ENCODE results near the gene CDC42SE2.
"Not testable (repeated sequence)": the region's sequence is repeated elsewhere in the genome, so short reads cannot be mapped to it uniquely, and the experiment has no call there.

Gene CDC42SE2

DNA sequence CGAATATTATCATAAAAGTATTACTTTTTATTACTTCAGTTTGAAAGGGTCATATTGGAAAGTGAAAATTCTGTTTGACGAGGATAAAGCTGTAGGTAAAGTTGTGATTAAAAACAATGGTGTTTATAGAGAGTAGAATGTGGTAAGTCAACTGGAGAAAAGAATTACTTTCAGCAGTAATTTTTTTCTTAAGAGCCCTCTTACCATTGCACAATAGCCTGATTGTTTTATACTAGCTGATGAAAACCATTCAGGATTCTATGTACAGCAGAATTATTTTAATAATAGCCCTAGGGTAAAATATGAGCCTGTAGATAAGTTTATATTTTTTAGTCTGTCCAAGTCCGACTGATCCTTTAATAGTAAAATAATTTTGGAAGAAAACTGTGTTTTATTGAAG is 16.6 kb downstream of the CDC42SE2 start:
- no peak for DNase-seq

DNA sequence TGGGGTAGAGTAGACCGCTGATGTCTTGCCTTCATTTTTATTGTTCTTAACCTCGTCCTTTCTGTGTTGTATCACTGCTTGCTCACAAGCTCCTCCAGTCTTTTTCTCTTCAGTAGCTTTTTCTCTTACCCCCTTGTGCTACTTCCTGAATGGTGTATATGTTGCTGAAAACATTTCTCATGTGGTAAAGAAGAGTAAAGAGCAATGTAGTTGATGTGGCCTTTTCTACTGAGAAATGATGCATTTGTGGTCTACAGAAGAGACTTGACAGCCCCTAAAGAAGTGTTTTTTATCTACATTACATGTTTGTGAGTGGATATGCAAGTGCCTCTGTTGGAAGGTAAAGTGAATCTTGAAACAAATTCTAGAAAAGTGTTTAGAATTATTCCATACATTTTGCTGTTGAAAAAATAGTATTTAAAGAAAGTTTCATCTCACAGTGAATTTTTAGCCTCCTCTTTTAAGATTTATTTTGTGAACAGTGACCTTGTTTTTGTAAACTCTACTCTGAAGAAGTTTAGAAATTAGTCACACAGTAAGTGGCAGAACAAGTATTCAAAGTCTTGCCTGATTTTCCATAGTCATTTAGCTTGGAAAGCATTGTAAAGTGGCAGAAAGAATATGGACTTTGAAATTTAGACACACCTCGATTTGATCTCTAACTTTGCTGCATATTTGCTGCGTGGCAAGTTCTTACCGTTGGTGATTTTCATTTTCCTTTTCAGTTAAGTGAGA is 17.4 kb downstream of the CDC42SE2 start:
- no peak for DNase-seq

DNA sequence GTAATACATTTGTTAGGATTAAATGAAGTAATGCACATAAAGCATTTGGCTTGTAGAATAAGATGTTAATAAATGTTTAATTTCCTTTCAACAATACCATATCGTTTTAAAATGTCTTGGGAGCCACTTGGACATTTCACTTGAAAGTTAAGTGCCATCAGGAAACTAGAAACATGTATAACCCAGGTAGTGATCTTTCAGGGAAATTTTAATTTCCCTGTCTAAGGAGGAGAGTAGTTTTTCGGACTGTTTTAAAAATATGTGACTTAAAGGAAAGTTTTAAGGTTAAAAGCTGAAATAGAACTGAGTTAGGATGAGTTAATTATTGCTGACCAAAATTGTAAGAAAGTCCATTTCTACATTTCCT is 18.0 kb downstream of the CDC42SE2 start:
- DNase-seq, result no peak

DNA sequence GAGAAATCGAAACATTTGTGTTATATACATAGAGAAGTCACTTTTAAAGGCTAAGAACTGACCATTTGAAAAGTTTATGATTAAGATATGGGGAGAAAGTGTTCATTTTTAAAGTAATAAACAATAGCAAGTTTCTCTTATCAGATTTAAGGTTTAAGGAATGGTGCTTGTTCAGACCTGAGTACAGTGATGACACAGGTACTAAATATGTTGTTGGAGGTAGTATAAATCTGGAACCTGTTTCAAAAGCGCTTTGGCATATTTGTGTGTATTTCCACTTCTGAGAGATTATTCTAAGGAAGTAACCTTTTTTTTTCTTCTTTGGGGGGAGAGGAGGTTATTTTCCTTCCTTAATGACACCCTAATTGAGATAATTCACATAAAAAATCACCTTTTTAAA is 18.4 kb downstream of the CDC42SE2 start:
- no peak for DNase-seq

DNA sequence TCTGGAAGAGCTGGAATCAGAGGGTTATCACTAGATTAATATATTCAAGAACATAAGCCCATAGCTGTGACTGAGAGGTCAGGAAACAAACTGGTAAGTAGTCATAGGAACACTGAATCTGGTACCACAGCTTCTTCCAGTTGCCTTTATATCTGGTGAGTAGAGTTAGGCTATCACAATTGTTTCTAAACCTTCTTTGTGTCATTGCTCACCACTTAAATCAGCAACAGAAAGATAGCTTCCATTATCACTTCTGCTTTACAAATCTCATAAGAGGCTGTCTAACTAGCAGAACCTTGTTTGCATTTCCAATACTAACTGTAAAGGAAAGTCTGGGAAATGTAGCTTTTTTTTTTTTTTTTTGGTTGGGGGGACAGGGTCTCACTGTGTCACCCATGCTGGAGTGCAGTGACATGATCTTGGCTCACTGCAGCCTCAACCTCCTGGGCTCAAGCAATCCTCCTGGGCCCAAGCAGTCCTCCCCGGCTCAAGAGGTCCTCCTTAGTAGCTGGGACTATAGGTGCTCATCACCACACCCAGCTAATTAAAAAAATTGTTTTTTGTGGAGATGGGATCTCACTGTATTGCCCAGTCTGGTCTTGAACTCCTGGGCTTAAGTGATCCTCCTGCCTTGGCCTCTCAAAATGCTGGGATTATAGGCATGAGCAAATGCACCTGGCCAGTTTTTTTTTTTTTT is 22.0 kb downstream of the CDC42SE2 start:
- no peak for DNase-seq

DNA sequence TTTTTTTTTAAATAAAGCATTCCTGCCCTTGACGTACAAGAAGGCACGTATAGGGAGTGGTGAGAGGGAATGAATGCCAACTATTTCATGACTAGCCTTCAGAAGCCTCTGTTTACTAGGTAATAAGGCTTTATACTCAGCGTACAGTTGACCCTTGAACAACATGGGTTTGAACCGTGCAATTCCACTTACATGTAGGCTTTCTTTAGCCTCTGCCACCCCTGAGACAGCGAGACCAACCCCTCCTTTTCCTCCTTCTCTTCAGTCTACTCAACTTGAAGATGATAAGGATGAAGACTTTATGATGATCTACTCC is 22.5 kb downstream of the CDC42SE2 start:
- no peak for DNase-seq

DNA sequence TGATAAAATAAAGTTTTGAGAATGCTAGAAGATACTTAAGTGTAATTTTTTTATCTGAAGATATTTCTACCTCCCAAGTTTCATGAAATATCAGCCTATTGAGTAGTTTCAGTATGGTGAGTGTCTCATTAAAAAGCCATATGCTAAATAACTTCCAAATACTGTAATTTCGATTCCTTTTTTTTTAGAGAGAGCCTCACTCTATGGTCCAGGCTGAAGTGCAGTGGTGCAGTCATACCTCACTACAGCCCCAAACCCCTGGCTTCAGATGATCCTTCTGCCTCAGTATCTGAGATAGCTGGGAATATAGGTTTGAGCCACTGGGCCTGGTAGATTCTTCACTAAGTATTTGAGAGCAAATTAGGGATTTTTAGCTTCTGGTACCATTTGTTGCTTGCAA is 24.5 kb downstream of the CDC42SE2 start:
- DNase-seq, result no peak

DNA sequence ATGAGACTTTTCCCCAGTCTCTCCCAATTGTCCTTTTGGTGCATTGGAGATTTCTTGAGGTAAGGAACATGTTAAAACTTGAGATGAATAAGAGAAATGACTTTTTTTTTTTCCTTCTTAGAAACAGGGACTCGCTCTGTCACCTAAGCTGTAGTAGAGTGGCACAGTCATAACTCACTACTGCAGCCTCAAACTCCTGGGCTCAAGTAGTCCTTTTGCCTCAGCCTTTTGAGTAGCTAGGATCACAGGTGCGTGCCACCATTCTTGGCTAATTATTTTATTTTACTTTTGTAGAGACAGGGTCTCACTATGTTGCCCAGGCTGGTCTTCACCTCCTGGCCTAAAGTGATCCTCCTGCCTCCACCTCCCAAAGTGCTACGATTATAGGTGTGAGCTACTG is 25.9 kb downstream of the CDC42SE2 start:
- no peak for DNase-seq

DNA sequence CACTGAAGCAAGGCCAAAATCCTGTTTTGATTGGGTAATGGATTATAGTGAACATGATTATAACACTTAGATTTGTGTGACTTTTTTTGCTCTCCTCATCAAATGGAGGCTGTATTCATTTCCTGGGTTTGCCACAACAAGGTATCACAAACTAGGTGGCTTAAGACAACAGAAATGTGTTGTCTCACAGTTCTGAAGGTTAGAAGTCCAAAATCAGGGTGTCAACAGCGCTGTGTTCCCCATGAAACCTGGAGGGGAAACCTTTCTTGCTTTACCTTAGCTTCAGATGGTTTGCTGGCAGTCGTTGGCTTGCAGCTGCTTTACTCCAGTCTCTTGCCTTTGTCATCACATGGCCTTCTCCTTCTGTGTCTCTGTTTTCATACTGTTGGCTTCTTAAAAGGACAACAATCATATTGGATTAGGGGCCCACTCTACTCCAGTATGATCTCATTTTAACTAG is 32.4 kb downstream of the CDC42SE2 start:
- no peak for DNase-seq

DNA sequence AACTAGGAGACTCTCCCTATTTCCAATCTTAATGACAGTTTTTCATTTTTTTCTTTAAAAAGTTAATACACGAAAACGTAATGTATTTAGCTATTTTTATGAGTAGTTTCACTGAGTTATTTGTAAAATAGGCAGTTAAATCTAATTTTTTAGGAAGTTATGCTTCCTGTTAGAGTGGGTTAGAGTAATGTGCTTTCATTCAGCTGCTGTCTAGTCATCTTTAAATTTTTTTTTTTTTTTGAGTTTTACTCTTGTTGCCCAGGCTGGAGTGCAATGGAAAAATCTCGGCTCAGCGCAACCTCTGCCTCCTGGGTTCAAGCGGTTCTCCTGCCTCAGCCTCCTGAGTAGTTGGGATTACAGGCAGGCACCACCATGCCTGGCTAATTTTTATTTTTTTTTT is 34.0 kb downstream of the CDC42SE2 start:
- no peak for DNase-seq

DNA sequence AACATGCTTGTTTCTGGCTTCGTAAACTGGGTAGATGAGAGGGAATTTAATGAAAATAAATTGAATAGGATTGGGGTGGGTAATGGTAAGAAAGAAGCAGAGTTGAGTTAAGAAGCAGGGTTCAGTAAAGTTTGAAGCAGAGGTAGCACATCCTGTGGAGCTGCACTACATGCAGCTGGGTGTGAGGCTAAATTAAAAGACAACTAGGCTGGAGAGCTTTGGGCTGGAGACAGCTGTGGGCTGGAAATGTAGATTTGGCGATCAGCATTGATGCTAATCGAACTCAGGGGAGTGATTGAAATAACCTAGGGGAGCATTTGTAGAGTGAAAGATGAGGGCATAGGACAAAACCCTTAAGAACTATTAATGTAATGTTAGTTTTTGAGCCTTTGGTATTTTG is 35.6 kb downstream of the CDC42SE2 start:
- no peak for DNase-seq

DNA sequence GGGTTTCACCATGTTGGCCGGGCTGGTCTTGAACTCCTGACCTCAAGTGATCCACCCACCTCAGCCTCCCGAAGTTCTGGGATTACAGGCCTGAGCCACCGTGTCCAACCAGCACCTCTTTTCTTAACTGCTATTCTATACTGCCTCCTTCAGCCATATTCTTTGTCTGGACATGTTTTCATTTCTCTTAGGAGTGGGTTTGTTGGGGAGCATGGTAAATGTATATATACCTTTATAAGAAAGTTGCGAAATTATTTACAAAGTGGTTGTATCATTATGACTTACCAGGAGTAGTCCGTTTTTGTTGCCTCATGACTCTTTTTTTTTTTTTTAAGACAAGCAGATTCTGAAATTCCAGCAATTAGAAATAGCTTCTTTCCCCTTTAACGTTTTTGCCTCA is 38.7 kb downstream of the CDC42SE2 start:
- DNase-seq, result no peak

DNA sequence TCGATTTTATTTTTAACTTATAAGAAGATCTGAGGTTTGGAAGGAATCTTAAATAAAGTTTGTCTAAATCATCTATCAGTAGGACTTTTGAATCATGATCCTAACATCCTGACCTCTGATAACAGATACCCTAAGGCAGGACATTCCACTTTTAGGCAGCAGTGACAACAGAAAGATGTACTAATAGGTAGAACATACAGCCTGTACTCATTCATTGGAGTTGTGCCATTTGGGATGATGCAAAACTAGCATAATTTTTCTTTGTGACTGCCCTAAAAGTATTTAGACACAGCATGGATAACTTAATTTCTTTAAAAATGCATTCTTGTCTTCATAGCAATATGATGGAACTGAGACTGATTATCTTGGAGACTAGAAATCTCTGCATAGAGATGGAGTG is 39.7 kb downstream of the CDC42SE2 start:
- no peak for DNase-seq

DNA sequence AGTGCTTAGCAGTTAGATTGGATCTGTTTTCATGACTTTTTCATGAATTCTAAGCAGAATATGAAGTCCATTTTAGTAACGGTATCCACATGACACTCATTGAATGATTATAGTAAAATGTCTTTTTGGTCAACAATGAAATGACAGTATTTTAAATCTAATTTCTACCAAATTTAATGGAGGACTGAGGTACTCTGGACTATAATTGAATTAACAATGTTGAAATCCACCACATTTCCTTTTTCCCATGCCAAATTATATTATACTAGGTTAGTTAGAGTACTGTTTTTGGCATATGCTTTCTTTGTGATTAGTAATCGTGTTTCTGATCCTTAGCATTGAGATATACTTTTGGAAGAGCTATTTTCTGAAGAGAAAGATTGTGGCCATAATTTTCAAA is 40.6 kb downstream of the CDC42SE2 start:
- DNase-seq, result no peak

DNA sequence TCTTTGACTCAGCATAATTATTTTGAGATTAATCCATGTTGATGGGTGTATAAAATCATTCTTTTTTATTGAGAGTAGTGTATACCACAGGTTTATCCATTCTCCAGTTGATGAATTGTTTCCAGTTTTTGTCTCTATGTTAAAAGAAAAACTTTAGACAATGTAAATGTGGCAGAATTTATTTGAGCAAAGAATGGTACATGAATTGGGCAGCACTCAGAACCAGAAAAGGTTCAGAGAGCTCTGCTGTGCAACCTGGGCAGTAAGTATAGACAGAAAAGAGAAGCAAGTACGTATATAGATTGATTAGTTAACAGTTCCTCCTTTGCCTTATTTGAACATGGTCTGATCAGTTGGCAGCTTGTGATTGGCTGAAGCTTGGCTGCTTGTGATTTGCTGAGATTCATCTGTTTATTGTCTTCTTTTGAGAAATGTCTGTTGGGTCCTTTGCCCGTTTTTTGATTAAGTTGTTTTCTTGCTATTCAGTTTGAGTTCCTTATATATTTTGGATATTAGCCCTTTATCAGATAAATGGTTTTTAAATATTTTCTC is 41.4 kb downstream of the CDC42SE2 start:
- DNase-seq, result no peak

DNA sequence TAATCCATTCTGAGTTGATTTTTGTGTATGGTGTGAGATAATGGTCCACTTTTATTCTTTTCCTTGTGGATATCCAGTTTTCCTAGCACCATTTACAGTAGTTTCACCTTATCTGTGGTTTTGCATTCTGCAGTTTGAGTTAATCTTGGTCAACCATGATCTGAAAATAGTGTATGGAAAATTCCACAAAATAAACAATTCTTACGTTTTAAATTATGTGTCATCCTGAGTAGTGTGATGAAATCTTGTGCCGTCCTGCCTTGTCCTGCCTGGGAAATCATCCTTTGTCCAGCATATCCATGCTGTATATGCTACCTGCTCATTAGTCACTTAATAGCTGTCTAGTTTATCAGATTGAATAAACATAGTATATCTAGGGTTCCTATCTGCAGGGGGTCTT is 42.1 kb downstream of the CDC42SE2 start:
- DNase-seq, result no peak

DNA sequence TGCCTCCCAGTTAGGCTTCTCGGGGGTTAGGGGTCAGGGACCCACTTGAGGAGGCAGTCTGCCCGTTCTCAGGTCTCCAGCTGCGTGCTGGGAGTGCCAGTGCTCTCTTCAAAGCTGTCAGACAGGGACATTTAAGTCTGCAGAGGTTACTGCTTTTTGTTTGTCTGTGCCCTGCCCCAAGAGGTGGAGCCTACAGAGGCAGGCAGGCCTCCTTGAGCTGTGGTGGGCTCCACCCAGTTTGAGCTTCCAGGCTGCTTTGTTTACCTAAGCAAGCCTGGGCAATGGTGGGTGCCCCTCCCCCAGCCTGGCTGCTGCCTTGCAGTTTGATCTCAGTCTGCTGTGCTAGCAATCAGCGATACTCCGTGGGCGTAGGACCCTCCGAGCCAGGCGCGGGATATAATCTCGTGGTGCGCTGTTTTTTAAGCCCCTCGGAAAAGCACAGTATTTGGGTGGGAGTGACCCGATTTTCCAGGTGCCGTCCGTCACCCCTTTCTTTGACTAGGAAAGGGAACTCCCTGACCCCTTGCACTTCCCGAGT is 48.5 kb downstream of the CDC42SE2 start:
- not testable (repeated sequence) for DNase-seq

DNA sequence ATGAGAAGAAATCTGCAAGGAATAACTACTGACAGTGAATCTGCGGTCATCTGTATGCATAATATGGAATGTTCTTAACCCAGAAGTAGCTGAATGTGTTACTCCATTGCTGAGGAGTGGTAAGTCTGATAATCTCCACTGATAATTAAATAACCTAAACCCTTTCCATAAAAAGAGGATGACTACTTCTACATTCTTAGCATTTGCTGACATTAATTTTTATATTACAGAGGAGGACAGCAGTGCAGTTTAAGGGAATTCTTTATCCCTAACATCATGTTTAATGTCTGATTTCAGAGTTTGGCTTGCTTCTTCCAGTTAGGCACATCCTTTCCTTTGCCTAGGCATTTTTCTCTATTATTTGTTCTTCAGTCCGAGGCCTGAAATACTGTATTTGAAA is 52.2 kb downstream of the CDC42SE2 start:
- DNase-seq, result no peak

DNA sequence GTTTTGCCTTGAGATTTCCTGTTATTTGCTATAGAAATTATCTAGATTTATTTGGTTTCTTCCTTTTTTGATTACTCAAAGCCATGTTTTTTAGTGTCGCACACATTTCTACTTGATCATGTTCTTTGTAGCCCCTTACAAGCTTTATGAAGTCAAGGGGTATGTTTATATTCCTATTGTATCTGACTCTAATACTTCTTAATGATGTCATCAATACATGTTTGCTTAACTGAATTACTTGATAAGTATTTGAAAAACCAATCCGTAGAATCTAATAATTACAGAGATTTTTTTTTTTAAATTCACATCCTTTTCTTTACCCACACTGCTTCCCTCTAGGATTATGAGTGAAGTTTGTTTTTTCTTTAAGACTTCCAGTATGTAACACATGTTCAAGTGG is 53.0 kb downstream of the CDC42SE2 start:
- no peak for DNase-seq

DNA sequence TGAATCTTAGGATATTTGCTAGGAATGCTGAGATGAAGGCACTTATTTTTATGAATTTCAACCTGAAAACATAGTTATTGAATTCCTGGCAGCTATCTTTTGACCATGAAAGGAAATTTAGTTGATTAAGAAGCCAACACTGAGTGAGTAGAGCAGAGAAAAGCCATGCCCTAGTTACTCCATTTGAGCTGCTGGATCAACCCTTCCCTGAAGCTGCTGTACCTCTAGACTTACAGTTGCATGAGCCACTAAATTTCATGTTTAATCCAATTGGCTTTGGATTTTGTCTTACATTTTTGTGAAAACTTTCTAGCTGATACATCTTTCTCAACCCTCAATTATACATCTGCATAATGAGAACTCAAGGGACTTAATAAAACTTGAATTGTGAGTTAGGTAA is 54.6 kb downstream of the CDC42SE2 start:
- DNase-seq, result no peak

DNA sequence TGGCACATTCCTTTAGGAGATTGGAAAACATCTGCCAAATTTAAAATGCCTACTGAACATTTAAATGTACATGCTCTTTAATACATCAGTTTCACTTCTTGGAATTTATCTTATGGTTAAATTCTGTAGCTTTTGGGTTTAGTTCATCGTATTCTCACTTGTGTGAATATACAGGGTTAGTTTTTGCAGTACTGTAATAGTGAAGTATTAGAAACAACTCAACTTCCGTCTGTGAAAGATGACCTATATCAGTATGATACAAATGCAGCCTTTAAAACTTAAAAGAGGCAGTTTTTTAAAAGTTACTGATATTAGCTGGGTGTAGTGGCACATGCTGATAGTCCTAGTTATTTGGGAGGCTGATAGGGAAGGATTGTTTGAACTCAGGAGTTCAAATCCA is 57.2 kb downstream of the CDC42SE2 start:
- no peak for DNase-seq

DNA sequence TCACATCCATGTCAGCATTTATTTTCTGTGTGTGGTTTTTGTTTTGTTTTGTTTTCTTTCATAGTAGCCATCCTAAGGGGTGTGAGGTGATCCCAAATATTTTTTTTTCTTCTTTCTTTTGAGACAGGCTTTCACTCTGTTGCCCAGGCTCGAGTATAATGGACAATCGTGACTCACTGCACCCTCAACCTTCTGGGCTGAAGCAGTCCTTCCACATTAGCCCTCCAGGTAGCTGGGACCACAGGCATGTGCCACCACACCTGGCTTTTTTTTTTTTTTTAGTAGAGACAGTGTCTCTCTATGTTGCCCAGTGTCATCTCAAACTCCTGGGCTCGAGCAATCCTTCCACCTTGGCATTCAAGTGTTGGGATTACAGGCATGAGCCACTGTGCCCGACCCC is 59.1 kb downstream of the CDC42SE2 start:
- DNase-seq, result no peak

DNA sequence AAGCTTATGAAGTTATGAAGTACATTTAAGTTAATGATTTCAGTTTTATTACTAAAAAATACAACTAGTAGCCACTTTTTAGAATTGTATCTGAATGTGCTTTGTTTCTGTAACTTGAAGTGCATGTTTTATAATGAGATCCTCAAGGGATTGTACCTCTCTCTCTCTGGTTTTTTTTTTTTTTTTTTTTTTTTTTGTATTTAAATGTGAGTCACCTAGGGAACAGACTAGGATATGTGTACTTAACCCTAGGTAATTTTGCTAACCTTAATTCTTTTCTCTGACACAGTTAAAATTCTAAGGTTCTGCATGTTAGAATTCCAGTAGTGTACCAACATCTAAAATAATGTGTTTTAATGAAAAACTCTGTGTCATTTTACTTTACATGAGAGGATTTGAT is 59.5 kb downstream of the CDC42SE2 start:
- no peak for DNase-seq

DNA sequence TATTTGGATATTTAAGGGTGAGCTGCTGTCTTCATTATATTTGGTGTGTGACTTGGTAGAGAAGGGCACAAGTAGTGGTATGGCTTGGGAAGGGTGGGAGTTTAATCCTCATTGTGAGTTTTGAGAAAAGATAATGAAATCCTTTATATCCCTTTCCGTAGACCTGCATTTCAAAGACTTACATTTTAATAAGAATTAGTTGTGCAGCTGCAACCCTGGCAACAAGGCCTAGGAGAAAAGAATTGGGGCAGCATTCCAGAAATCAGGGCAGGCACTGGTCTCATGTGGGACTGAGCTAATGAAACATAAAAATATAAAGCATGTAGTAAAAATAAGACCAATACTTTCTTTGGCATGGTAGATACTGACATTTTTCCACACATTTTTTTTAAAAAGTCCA is 60.5 kb downstream of the CDC42SE2 start:
- no peak for DNase-seq
